Transverse colon (tissue), 3 donors: ENCODE results near the gene HORMAD2.

Source experiments
- EP300 ChIP-seq: sonication (generic); formaldehyde crosslinking; IDR thresholded peaks from one replicate; pipeline ENCODE4 v1.6.1; 2017; ENCODE audit warnings: antibody characterized with exemption, low read depth
- POLR2A ChIP-seq: fragments of 450-650 bp; IDR thresholded peaks from one replicate; pipeline ENCODE4 v1.6.1; 2016; ENCODE audit warnings: antibody characterized with exemption, mild to moderate bottlenecking, moderate library complexity
- TF ChIP-seq, protein P1 (sequence below), 5 experiments: fragments of 200-600 bp in 3 of 5; fragments of 450-650 bp in 2 of 5; sonication (generic) in 3 of 5; IDR thresholded peaks; 1 replicate in 2 of 5; 2 replicates in 3 of 5; pipeline ENCODE4 v1.5.1; 2016 to 2017; ENCODE audit warnings: antibody characterized with exemption in 5 of 5, inconsistent platforms in 3 of 5, mild to moderate bottlenecking in 2 of 5, moderate library complexity in 1 of 5

DNA sequence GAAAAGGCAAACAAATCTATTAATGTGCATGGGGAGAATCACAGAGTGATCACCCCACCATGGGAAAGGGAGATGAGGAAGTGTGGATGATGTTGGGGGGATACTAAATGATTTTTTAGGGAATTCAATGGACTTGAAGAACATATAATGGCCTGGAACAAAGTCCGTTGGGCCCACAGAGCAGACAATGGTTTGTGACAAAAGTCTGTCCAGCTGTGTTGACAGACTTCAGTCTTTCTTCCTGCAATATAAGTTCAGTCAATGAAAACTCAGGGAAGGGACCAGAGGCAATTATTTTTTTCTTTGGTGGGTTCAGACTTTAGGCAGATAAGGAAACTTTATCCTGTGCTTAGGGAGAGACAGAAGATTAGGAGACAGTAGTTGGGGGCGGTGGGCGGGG is 18.0 kb upstream of the HORMAD2 start:
- TF ChIP-seq, protein P1, sequence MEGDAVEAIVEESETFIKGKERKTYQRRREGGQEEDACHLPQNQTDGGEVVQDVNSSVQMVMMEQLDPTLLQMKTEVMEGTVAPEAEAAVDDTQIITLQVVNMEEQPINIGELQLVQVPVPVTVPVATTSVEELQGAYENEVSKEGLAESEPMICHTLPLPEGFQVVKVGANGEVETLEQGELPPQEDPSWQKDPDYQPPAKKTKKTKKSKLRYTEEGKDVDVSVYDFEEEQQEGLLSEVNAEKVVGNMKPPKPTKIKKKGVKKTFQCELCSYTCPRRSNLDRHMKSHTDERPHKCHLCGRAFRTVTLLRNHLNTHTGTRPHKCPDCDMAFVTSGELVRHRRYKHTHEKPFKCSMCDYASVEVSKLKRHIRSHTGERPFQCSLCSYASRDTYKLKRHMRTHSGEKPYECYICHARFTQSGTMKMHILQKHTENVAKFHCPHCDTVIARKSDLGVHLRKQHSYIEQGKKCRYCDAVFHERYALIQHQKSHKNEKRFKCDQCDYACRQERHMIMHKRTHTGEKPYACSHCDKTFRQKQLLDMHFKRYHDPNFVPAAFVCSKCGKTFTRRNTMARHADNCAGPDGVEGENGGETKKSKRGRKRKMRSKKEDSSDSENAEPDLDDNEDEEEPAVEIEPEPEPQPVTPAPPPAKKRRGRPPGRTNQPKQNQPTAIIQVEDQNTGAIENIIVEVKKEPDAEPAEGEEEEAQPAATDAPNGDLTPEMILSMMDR (IDR thresholded peaks at IDR 0.05), result no peak
- TF ChIP-seq POLR2A (no peak), EP300 (no peak)
